ENCODE measurements around the gene SPAAR. TPM values are rescaled to one million over a fixed set of nuclear protein-coding genes. Genes with fewer than 3 reads are reported as not detected.

The SPAAR gene
- total and polyA plus RNA-seq, 9 of the 15 experiments (the other 6 are each of a cell fraction or from before 2014, with no cell fraction given): not detected

Other genes with a start within 250 kb of the SPAAR start
Only the 7 nearest of the 18 such genes appear.
- 0.14 and 0.53 TPM in 2 replicates for gene SPAG8, start 97.2 kb upstream of the SPAAR start, total RNA-seq (2014; rRNA removed)
- gene SPAG8, start 97.2 kb upstream of the SPAAR start, total RNA-seq (2014; rRNA removed; fragmentation: Illumina TruSeq; extraction: Trizol): 0.18 and 0.67 TPM in 2 replicates
- gene SPAG8, start 97.2 kb upstream of the SPAAR start, total RNA-seq (2015; rRNA removed; fragmentation: Illumina TruSeq; extraction: Trizol): 0.30 and 0.47 TPM in 2 replicates
- gene SPAG8, start 97.2 kb upstream of the SPAAR start, total RNA-seq (2021): 0.36 and 0.40 TPM in 2 replicates
- 0.21 and 0.27 TPM in 2 replicates for gene SPAG8, start 97.2 kb upstream of the SPAAR start, polyA plus RNA-seq (2011; rRNA removed)
- gene SPAG8, start 97.2 kb upstream of the SPAAR start, polyA plus RNA-seq (2014; fragmentation: Illumina TruSeq; extraction: Trizol): 0.22 and 0.36 TPM in 2 replicates
- under 1 TPM; 0.03 to 0.46 TPM for gene SPAG8, start 97.2 kb upstream of the SPAAR start, polyA plus RNA-seq (2014; fragmentation: Nextera tagmentation; extraction: Ambion mirVana)
- 0.17 and 0.40 TPM in 2 replicates for gene SPAG8, start 97.2 kb upstream of the SPAAR start, polyA plus RNA-seq (2014; rRNA removed)
- gene HINT2, start 94.4 kb upstream of the SPAAR start, total RNA-seq (2014; rRNA removed): 39.5 and 65.1 TPM in 2 replicates
- 27.9 and 30.3 TPM in 2 replicates for gene HINT2, start 94.4 kb upstream of the SPAAR start, total RNA-seq (2014; rRNA removed; fragmentation: Illumina TruSeq; extraction: Trizol)
- gene HINT2, start 94.4 kb upstream of the SPAAR start, total RNA-seq (2015; rRNA removed; fragmentation: Illumina TruSeq; extraction: Trizol): 23.6 and 23.7 TPM in 2 replicates
- 34.2 and 40.5 TPM in 2 replicates for gene HINT2, start 94.4 kb upstream of the SPAAR start, total RNA-seq (2021)
- 27.2 and 33.7 TPM in 2 replicates for gene HINT2, start 94.4 kb upstream of the SPAAR start, polyA plus RNA-seq (2011; rRNA removed)
- 33.2 and 35.0 TPM in 2 replicates for gene HINT2, start 94.4 kb upstream of the SPAAR start, polyA plus RNA-seq (2014; fragmentation: Illumina TruSeq; extraction: Trizol)
- 1 to 10 TPM; 5.6 to 6.2 TPM for gene HINT2, start 94.4 kb upstream of the SPAAR start, polyA plus RNA-seq (2014; fragmentation: Nextera tagmentation; extraction: Ambion mirVana)
- gene HINT2, start 94.4 kb upstream of the SPAAR start, polyA plus RNA-seq (2014; rRNA removed): 44.1 and 49.9 TPM in 2 replicates
- gene FAM221B, start 80.8 kb upstream of the SPAAR start, total RNA-seq (2014; rRNA removed): not detected in 2 replicates
- not detected in 2 replicates for gene FAM221B, start 80.8 kb upstream of the SPAAR start, total RNA-seq (2014; rRNA removed; fragmentation: Illumina TruSeq; extraction: Trizol)
- not detected in 2 replicates for gene FAM221B, start 80.8 kb upstream of the SPAAR start, total RNA-seq (2015; rRNA removed; fragmentation: Illumina TruSeq; extraction: Trizol)
- gene FAM221B, start 80.8 kb upstream of the SPAAR start, total RNA-seq (2021): not detected in 2 replicates
- not detected in 2 replicates for gene FAM221B, start 80.8 kb upstream of the SPAAR start, polyA plus RNA-seq (2011; rRNA removed)
- gene FAM221B, start 80.8 kb upstream of the SPAAR start, polyA plus RNA-seq (2014; fragmentation: Illumina TruSeq; extraction: Trizol): not detected in 2 replicates
- under 1 TPM in 1 of 2 experiments, not detected in 1; 0.01 TPM for gene FAM221B, start 80.8 kb upstream of the SPAAR start, polyA plus RNA-seq (2014; fragmentation: Nextera tagmentation; extraction: Ambion mirVana)
- gene FAM221B, start 80.8 kb upstream of the SPAAR start, polyA plus RNA-seq (2014; rRNA removed): not detected in 2 replicates
- gene TMEM8B, start 80.3 kb upstream of the SPAAR start, total RNA-seq (2014; rRNA removed): 0.57 and 1.1 TPM in 2 replicates
- gene TMEM8B, start 80.3 kb upstream of the SPAAR start, total RNA-seq (2014; rRNA removed; fragmentation: Illumina TruSeq; extraction: Trizol): 0.11 and 0.19 TPM in 2 replicates
- gene TMEM8B, start 80.3 kb upstream of the SPAAR start, total RNA-seq (2015; rRNA removed; fragmentation: Illumina TruSeq; extraction: Trizol): 0.36 and 0.38 TPM in 2 replicates
- gene TMEM8B, start 80.3 kb upstream of the SPAAR start, total RNA-seq (2021): 1.3 and 2.2 TPM in 2 replicates
- gene TMEM8B, start 80.3 kb upstream of the SPAAR start, polyA plus RNA-seq (2011; rRNA removed): 1.2 and 3.6 TPM in 2 replicates
- gene TMEM8B, start 80.3 kb upstream of the SPAAR start, polyA plus RNA-seq (2014; fragmentation: Illumina TruSeq; extraction: Trizol): 1.1 and 1.7 TPM in 2 replicates
- under 1 TPM; 0.01 to 0.06 TPM for gene TMEM8B, start 80.3 kb upstream of the SPAAR start, polyA plus RNA-seq (2014; fragmentation: Nextera tagmentation; extraction: Ambion mirVana)
- gene TMEM8B, start 80.3 kb upstream of the SPAAR start, polyA plus RNA-seq (2014; rRNA removed): 1.6 TPM in 2 replicates
- not detected in 2 replicates for gene OR13J1, start 39.1 kb upstream of the SPAAR start, total RNA-seq (2014; rRNA removed)
- gene OR13J1, start 39.1 kb upstream of the SPAAR start, total RNA-seq (2014; rRNA removed; fragmentation: Illumina TruSeq; extraction: Trizol): not detected in 2 replicates
- gene OR13J1, start 39.1 kb upstream of the SPAAR start, total RNA-seq (2015; rRNA removed; fragmentation: Illumina TruSeq; extraction: Trizol): not detected in 2 replicates
- gene OR13J1, start 39.1 kb upstream of the SPAAR start, total RNA-seq (2021): not detected in 2 replicates
- not detected in 2 replicates for gene OR13J1, start 39.1 kb upstream of the SPAAR start, polyA plus RNA-seq (2011; rRNA removed)
- gene OR13J1, start 39.1 kb upstream of the SPAAR start, polyA plus RNA-seq (2014; fragmentation: Illumina TruSeq; extraction: Trizol): not detected in 2 replicates
- not detected for gene OR13J1, start 39.1 kb upstream of the SPAAR start, polyA plus RNA-seq (2014; fragmentation: Nextera tagmentation; extraction: Ambion mirVana)
- gene OR13J1, start 39.1 kb upstream of the SPAAR start, polyA plus RNA-seq (2014; rRNA removed): not detected in 2 replicates
- gene HRCT1, start 3.3 kb upstream of the SPAAR start, total RNA-seq (2014; rRNA removed): not detected in 2 replicates
- not detected in 2 replicates for gene HRCT1, start 3.3 kb upstream of the SPAAR start, total RNA-seq (2014; rRNA removed; fragmentation: Illumina TruSeq; extraction: Trizol)
- not detected in 2 replicates for gene HRCT1, start 3.3 kb upstream of the SPAAR start, total RNA-seq (2015; rRNA removed; fragmentation: Illumina TruSeq; extraction: Trizol)
- not detected in 2 replicates for gene HRCT1, start 3.3 kb upstream of the SPAAR start, total RNA-seq (2021)
- gene HRCT1, start 3.3 kb upstream of the SPAAR start, polyA plus RNA-seq (2011; rRNA removed): 0.08 and 0.40 TPM in 2 replicates
- gene HRCT1, start 3.3 kb upstream of the SPAAR start, polyA plus RNA-seq (2014; fragmentation: Illumina TruSeq; extraction: Trizol): not detected in 2 replicates
- gene HRCT1, start 3.3 kb upstream of the SPAAR start, polyA plus RNA-seq (2014; fragmentation: Nextera tagmentation; extraction: Ambion mirVana): not detected
- not detected in 2 replicates for gene HRCT1, start 3.3 kb upstream of the SPAAR start, polyA plus RNA-seq (2014; rRNA removed)
- not detected in 2 replicates for gene OR2S2, start 48.7 kb downstream of the SPAAR start, total RNA-seq (2014; rRNA removed)
- not detected in 2 replicates for gene OR2S2, start 48.7 kb downstream of the SPAAR start, total RNA-seq (2014; rRNA removed; fragmentation: Illumina TruSeq; extraction: Trizol)
- not detected in 2 replicates for gene OR2S2, start 48.7 kb downstream of the SPAAR start, total RNA-seq (2015; rRNA removed; fragmentation: Illumina TruSeq; extraction: Trizol)
- gene OR2S2, start 48.7 kb downstream of the SPAAR start, total RNA-seq (2021): not detected in 2 replicates
- not detected in 2 replicates for gene OR2S2, start 48.7 kb downstream of the SPAAR start, polyA plus RNA-seq (2011; rRNA removed)
- not detected in 2 replicates for gene OR2S2, start 48.7 kb downstream of the SPAAR start, polyA plus RNA-seq (2014; fragmentation: Illumina TruSeq; extraction: Trizol)
- gene OR2S2, start 48.7 kb downstream of the SPAAR start, polyA plus RNA-seq (2014; fragmentation: Nextera tagmentation; extraction: Ambion mirVana): not detected
- not detected in 2 replicates for gene OR2S2, start 48.7 kb downstream of the SPAAR start, polyA plus RNA-seq (2014; rRNA removed)

All from K562 (cell line).